NK-92 (cell line): ENCODE measurements around the gene OR5M3.

Experiments used
- DNase-seq: peaks from one replicate; lab custom pipeline; 2025; ENCODE audit not compliant: unreplicated experiment; lab: John Stamatoyannopoulos, UW

The OR5M3 gene

DNA sequence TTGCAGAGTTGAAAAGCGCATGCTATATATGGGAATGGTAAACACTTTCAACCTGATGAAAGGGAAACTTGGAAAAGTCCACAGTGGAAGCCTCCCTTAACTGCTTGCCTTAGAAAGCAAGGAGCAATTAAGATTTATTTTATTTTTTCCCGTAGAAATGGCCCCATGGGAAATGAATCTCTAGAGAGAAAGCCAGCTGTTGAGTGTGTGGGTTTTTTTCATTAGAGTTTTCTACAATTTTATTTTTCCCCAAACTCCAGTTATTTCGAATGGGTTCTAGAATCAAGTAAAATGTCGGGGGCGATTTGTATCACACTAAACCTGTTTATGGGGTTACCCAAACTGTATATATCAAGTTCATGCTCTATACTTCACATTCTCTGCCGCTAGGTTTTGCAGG lies at the start of gene OR5M3:
OR5M3 (minus strand) TSS at position 101 of the 400 bp plus-strand sequence. CDS start 2,855 bp downstream, outside the sequence.
- DNase-seq, result no peak

DNA sequence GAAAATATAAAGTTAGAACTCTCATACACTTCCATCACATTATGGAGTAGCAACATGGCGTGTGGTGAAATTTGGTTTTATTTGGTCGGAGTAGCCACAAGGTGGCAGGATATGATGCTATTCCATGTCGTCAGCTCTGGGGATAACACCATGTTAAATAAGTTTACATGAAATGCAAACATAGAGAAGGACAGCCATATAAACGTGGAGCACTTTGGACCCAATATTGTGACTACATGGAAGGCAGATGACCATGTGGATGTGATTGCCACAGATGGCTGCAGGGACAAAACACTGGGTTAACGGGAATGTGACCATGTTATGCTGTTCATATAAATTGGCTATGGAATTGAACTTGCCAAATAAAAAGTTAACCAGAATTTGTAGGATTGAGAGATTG lies 48.9 kb upstream of the OR5M3 start:
- DNase-seq, result no peak

- DNase-seq, result no peak
These were observed 40.1 kb upstream of the OR5M3 start for GRCh38 chr11:56513280-56513679.

DNA sequence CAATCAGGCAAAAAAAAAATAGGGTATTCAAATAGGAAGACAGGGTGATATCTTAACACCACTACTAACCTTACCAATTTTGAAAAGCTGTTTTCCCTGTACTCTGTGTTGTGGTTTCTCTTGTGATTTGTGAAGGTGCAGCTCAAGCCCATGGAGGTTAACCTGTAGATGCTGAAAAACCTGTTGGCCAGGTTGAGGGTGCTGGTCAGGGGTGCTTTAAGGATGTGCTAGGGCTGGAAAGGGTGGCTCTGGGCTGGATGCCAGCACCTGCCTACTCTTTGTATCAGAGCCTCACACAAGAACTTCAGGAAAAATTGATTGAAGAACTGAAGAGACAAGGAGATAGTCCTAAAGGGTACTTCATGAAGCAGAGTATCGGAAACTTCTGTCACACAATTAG lies 36.3 kb upstream of the OR5M3 start:
- DNase-seq, result no peak

DNA sequence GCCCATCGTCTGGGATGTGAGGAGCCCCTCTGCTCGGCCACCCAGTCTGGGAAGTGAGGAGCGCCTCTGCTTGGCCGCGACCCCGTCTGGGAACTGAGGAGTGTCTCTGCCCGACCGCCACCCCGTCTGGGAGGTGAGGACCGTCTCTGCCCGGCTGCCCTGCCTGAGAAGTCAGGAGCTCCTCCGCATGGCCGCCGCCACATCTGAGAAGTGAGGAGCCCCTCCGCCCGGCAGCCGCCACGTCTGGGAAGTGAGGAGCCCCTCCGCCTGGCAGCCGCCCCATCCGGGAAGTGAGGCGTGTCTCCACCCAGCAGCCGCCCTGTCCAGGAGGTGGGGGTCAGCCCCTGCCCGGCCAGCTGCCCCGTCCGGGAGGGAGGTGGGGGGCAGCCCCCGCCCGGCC lies 23.9 kb upstream of the OR5M3 start:
- DNase-seq, result no peak

- DNase-seq, result no peak
These were observed 22.0 kb upstream of the OR5M3 start for GRCh38 chr11:56495117-56495516.

DNA sequence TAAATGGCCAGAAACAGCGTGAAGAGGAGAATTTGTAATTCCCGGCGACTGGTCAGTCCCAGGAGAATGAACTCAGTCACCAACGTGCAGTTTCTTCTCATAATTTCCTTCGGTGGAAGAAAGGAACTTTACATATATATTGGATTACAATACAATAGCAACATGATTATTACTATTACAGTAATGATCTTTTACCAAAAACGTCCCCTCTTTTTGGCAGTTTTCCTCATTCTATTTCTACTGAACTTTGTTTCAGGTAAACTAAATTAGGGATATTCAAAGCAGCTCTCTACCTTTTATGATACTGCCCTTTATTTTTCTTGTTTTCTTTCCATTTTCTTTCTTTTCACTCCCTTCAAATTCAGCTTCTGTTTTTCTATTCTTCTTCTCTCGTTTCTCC lies 18.1 kb upstream of the OR5M3 start, which contains the start of gene OR5M8:
OR5M8 (minus strand) TSS at position 101 of the 400 bp plus-strand sequence; CDS start at position 101, 0 bp downstream.
- DNase-seq, result no peak

DNA sequence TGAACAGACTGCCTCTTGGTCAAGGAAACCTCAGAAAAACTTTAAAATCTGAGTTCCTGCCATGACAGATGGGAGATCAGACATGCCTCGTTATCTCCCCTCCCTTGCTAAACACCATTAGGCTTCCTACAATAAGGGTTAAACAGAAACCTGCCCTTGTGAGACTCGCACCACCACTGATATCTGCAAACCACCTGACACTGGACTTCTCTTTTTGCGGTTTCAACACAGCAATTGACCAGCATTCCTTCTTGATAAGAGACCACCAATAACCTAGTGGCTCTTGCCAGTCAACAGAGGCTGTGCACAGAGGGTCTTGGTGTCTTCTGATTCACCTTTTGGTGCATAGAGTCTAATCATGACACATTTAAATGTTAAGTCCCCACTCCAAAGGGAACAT lies 13.6 kb upstream of the OR5M3 start:
- DNase-seq, result no peak

DNA sequence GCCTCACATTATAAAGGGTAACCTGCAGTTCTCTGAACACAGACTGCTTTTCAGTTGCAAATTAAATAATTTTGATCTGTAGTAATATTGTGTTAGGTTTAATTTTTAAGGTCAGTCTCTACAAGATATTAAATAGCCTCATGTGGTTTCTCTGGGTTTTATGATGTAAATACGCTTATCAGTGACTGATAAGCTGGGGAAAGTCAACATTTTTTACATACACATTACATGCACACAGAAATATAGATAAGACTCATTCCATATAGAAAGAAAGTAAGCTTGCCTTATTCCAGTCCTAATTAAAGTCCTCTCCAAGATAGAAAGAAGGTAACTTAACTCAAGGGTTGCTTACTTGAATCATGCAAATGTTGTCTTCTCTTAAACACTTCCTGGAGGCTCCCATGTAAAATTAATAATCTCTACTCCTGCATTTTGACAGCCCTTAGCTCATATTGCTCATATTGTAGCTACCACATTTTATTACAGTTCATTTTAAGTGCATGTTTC lies 1.6 kb upstream of the OR5M3 start:
- no peak for DNase-seq

- DNase-seq, result no peak
These were observed 16.1 kb downstream of the OR5M3 start for GRCh38 chr11:56457076-56457475.

- no peak for DNase-seq
These were observed 19.6 kb downstream of the OR5M3 start for GRCh38 chr11:56453521-56453920.
